HS-27A (cell line): ENCODE results near the gene CAD.
"Not testable (repeated sequence)": the region's sequence is repeated elsewhere in the genome, so short reads cannot be mapped to it uniquely, and the experiment has no call there.

ENCODE experiments used
- DNase-seq: peaks from one replicate; pipeline ENCODE4 v3.0.0-alpha.2; 2012; ENCODE audit warnings: low read depth, missing footprints

Gene CAD

GRCh38 chr2:27217173-27218121 lies at the start of gene CAD:
TSS of gene CAD (plus strand) at chr2:27217369. CDS start at chr2:27217552, 183 bp downstream.
- DNase-seq, result peak; percentile 76

DNA sequence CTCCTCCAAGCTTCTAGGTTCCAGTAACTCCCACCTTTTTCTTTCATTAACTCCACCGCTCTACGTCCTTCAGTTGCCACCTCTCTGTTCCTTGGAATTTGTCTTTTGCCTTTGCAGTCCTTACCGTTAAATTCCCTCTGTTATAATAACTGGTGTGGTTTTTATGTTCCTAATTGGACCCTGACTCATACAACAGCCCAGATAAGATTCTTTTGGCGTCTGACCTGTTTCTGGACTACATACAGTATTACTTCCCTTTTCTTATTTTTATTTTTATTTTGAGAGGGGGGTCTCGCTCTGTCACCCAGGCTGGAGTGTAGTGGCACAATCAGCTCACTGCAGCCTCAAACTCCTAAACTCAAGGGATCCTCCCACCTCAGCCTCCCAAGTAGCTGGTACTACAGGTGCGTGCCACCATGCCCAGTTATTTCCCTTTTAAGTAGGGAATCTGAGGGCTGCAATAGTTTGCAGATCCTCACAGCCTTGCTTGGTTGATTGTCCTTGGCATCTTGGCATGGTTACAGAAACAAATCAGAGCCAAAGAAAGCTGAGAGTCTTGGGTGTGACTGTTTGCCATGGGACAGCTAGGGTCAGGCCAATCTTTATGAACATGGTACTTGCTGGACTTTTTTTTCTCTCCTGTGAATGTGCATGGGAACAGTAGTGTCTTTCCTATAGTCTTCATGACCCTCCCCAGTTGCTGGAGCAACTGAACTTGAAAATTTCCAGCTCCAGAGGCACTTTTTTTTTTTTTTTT lies 46.4 kb upstream of the CAD start:
- no peak for DNase-seq

- no peak for DNase-seq
Observed at GRCh38 chr2:27171351-27171848, 45.8 kb upstream of the CAD start.

GRCh38 chr2:27174638-27175037 lies 42.5 kb upstream of the CAD start:
- no peak for DNase-seq

DNA sequence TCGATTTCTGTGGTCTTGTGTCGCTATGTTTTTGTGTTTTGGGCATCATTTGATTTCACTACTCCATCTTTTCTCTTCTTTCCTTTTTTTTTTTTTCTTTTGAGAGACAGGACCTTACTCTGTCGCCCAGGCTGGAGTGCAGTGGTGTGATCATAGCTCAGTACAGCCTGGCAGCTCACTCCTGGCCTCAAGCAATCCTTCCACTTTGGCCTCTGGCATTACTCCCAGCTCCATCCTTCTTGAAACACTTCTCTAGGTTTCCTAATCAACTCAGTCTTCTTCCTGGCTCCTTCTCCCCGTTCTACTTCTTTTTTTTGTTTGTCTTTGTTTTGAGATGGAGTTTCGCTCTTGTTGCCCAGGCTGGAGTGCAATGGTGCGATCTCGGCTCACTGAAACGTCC lies 41.8 kb upstream of the CAD start:
- DNase-seq, result no peak

DNA sequence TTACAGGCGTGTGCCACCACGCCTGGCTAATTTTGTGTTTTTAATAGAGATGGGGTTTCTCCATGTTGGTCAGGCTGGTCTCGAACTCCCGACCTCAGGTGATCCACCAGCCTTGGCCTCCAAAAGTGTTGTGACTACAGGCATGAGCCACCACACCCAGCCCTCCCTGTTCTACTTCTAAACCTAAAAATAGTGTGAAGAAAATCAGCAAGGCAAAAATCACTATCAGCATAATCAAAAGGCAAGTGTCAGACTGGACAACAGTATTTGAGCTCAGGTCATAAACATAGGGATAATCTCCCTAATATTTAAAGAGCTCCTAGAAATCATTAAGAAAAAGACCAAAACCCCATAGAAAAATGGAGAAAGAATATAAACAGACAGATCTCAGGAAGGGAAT lies 41.4 kb upstream of the CAD start:
- not testable (repeated sequence) for DNase-seq

DNA sequence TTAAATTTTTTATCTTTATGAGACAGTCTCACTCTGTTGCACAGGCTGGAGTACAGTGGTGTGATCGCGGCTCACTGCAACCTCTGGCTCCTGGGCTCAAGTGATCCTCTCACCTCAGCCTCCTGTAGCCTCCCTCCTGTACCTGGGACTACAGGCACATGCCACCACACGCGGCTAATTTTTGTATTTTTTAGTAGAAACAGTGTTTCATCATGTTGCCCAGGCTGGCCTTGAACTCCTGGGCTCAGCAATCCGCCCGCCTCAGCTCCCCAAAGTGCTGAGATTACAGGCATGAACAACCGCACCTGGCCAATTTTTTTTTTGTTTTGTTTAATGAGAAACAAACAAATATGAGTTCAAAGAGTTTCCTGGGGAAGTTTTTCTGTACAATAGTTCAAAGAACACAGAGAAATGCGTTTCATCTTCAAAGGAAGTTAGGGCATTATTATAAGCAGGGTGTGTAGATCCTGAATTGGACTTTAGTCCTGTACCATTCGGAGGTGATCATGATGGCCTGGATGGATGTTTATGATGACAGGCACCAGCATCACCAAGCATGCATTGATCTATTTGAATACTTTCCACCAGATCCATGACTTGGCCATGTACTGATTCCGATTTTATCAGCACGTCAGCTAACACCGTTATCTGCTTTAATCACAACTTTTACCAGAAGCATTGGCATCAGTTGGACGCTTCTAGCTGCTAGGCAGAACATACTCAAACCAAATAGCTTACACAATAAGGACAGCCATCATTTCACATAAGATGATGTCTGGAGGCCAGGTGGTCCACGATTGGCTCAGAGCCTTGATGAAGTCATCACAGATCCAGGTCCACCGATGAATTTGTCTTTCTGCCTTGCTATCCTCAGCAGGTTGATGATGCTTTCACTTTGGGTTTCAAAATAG lies 39.5 kb upstream of the CAD start:
- DNase-seq, result no peak

GRCh38 chr2:27178469-27178868 lies 38.7 kb upstream of the CAD start:
- no peak for DNase-seq

- no peak for DNase-seq
Observed at GRCh38 chr2:27179344-27180000, 37.7 kb upstream of the CAD start.

GRCh38 chr2:27182346-27182745 lies 34.8 kb upstream of the CAD start:
- DNase-seq, result no peak

DNA sequence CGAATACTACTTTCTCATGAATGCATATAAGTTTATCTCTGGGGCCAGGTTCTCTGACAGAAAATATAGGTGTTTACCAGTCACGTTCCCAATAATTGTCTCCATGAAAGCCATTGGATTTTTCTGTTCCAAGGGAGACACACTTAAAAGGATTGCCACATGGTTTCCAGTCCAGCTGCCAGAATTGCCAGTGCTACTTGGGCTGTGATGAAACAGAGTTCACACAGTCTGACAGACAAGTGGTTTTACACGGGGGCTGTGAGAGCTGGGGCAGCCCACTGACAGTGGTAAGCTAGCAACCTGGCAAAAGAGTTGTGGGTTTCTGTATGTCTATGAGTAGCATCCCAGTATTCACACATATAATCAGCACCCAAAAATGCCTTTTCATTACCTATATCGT lies 33.1 kb upstream of the CAD start:
- DNase-seq, result no peak

- no peak for DNase-seq
Observed at GRCh38 chr2:27185331-27186026, 31.7 kb upstream of the CAD start.

DNA sequence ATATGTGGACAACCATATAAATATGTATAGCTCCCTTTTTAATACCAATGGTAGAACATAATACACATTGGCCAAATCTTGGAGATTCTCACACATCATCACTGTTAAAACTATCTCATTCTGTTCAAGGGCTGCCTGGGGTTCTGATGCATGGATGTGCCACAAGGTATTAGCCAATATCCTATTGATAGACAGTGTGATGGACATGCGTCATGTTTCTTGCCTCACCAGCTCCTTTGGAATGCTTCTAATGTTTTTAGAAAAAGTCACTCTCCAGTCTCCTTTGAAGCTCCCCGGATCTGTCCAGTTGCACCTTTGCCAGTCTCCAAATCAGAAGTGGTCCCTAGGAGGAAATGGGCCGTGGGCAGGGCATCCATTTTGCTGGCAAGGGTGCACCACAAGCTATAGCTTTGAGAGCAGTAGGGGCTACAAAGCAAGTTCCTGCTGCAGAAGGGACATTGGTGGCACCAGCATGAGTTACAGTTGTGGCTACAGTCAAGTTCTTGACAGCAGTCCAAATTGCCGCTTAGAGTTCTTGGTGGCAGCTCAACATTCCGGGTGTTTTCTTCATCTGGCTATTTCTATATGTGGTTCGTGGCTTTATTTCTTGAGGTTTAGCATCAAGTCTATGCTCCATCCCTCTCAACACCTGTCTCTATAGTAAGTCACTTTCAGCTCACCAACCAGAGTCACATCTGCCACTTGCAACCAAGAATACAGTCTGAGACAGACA lies 30.4 kb upstream of the CAD start:
- no peak for DNase-seq

- DNase-seq, result no peak
Observed at GRCh38 chr2:27189989-27190388, 27.2 kb upstream of the CAD start.

GRCh38 chr2:27191070-27191829 lies 25.9 kb upstream of the CAD start:
- no peak for DNase-seq

- no peak for DNase-seq
Observed at GRCh38 chr2:27194538-27195354, 22.4 kb upstream of the CAD start.

DNA sequence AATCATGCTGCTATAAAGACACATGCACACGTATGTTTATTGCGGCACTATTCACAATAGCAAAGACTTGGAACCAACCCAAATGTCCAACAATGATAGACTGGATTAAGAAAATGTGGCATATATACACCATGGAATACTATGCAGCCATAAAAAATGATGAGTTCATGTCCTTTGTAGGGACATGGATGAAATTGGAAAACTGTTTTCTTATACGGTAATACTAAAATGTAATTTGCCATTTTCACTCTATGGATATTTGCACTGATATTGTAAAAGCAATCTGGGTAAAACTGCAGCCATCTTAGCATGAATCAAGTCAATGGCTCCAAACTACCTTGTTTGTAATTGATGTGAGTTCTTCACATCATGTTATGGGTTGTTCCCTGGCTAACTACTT lies 21.4 kb upstream of the CAD start:
- DNase-seq, result not testable (repeated sequence)

DNA sequence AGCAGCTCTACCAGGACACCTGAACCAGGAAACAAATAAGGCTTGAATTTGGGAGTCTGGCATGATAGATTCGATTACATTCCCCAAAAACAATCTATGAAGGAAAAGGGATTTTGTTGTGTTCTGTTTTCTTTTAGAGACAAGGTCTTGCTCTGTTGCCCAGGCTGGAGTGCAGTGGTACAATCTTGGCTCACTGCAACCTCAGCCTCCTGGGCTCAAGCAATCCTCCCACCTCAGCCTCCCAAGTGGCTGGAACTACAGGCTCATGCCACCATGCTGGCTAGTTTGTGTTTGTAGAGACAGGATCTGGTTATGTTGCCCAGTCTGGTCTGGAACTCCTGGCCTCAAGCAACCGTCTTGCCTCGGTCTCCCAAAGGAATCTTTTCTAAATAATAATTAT lies 19.1 kb upstream of the CAD start:
- not testable (repeated sequence) for DNase-seq
